ENCODE data around the gene SMIM5. TPM values are rescaled to one million over a fixed set of nuclear protein-coding genes. Genes with fewer than 3 reads are reported as not detected.

SMIM5 gene
- total and polyA plus RNA-seq, 2 of the 13 experiments (the other 11 are each of a cell fraction or from before 2014, with no cell fraction given) = not detected

DNA sequence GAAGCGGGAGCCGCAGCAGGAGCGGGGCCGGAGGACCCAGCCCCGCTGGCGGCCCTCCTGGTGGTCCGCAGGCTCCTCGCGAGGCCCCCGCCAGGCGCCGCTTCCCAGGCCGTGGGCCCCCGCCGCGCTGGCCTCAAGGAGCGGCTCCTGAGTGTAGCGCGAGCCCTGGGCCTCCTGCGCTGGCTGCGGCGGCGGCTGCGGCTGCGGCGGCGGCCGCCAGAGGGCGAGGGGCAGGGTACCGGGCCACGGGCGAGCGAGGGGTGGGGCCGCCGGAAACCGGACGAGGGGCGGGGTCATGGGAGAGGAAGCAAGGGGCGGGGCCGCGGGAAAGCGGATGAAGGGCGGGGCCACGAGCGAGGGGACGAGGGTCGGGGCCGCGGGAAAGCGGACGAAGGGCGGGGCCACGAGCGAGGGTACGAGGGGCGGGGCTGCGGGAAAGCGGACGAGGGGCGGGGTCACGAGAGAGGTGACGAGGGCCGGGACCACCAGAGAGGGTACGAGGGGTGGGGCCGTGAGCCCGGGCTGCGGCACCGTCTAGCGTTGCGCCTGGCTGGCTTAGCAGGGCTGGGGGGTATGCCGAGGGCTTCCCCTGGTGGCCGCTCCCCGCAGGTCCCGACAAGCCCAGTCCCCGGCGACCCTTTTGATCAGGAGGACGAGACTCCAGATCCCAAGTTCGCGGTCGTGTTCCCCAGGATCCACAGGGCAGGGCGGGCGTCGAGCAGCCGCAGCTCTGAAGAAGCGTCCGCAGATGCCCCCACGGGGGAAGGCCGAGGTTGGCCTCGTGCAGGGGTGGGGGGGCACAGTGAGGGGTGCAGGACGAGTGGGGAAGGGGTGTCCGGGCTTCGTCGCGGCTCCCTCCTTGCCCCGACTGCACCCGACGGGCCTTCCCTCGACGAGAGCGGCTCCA, 44.0 kb upstream of the SMIM5 start (continued):
- TF ChIP-seq, protein P1, sequence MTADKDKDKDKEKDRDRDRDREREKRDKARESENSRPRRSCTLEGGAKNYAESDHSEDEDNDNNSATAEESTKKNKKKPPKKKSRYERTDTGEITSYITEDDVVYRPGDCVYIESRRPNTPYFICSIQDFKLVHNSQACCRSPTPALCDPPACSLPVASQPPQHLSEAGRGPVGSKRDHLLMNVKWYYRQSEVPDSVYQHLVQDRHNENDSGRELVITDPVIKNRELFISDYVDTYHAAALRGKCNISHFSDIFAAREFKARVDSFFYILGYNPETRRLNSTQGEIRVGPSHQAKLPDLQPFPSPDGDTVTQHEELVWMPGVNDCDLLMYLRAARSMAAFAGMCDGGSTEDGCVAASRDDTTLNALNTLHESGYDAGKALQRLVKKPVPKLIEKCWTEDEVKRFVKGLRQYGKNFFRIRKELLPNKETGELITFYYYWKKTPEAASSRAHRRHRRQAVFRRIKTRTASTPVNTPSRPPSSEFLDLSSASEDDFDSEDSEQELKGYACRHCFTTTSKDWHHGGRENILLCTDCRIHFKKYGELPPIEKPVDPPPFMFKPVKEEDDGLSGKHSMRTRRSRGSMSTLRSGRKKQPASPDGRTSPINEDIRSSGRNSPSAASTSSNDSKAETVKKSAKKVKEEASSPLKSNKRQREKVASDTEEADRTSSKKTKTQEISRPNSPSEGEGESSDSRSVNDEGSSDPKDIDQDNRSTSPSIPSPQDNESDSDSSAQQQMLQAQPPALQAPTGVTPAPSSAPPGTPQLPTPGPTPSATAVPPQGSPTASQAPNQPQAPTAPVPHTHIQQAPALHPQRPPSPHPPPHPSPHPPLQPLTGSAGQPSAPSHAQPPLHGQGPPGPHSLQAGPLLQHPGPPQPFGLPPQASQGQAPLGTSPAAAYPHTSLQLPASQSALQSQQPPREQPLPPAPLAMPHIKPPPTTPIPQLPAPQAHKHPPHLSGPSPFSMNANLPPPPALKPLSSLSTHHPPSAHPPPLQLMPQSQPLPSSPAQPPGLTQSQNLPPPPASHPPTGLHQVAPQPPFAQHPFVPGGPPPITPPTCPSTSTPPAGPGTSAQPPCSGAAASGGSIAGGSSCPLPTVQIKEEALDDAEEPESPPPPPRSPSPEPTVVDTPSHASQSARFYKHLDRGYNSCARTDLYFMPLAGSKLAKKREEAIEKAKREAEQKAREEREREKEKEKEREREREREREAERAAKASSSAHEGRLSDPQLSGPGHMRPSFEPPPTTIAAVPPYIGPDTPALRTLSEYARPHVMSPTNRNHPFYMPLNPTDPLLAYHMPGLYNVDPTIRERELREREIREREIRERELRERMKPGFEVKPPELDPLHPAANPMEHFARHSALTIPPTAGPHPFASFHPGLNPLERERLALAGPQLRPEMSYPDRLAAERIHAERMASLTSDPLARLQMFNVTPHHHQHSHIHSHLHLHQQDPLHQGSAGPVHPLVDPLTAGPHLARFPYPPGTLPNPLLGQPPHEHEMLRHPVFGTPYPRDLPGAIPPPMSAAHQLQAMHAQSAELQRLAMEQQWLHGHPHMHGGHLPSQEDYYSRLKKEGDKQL (CRISPR knock-in tag; IDR thresholded peaks at IDR 0.05; ENCODE audit: low read depth) = no peak
- TF ChIP-seq CREB3 (CRISPR knock-in tag; IDR thresholded peaks at IDR 0.05) (no peak), ZNF207 (IDR thresholded peaks at IDR 0.05; ENCODE audit: borderline replicate concordance) (no peak), ZNF781 (CRISPR knock-in tag; IDR thresholded peaks at IDR 0.05; ENCODE audit: borderline replicate concordance, not compliant biosample characterization) (no peak), JDP2 (CRISPR knock-in tag; IDR thresholded peaks at IDR 0.05; ENCODE audit: borderline replicate concordance) (no peak), CBX1 (IDR thresholded peaks at IDR 0.05; ENCODE audit: low read depth) (no peak), MTF1 (CRISPR knock-in tag; IDR thresholded peaks at IDR 0.05) (no peak), RELA (CRISPR knock-in tag; IDR thresholded peaks at IDR 0.05) (no peak), FOXP1 (IDR thresholded peaks at IDR 0.05) (no peak), FOXP1 (CRISPR knock-in tag; IDR thresholded peaks at IDR 0.05) (no peak), NR1H2 (CRISPR knock-in tag; IDR thresholded peaks at IDR 0.05; ENCODE audit: borderline replicate concordance, low read depth) (no peak), MEF2D (CRISPR knock-in tag; IDR thresholded peaks at IDR 0.05) (no peak)
- TF ChIP-seq, protein P2, sequence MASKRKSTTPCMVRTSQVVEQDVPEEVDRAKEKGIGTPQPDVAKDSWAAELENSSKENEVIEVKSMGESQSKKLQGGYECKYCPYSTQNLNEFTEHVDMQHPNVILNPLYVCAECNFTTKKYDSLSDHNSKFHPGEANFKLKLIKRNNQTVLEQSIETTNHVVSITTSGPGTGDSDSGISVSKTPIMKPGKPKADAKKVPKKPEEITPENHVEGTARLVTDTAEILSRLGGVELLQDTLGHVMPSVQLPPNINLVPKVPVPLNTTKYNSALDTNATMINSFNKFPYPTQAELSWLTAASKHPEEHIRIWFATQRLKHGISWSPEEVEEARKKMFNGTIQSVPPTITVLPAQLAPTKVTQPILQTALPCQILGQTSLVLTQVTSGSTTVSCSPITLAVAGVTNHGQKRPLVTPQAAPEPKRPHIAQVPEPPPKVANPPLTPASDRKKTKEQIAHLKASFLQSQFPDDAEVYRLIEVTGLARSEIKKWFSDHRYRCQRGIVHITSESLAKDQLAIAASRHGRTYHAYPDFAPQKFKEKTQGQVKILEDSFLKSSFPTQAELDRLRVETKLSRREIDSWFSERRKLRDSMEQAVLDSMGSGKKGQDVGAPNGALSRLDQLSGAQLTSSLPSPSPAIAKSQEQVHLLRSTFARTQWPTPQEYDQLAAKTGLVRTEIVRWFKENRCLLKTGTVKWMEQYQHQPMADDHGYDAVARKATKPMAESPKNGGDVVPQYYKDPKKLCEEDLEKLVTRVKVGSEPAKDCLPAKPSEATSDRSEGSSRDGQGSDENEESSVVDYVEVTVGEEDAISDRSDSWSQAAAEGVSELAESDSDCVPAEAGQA (IDR thresholded peaks at IDR 0.05; ENCODE audit: low read depth) = no peak
- TF ChIP-seq, protein P2 (CRISPR knock-in tag; IDR thresholded peaks at IDR 0.05; ENCODE audit: borderline replicate concordance) = no peak

Measured in HepG2 (cell line).